NCI-H2196 (cell line): ENCODE measurements around the gene ROR2.

Source experiments
- DNase-seq: peaks from one replicate; lab custom pipeline; 2025; ENCODE audit not compliant: unreplicated experiment; lab: John Stamatoyannopoulos, UW

ROR2 gene

GRCh38 chr9:91724609-91725505 is 225.2 kb downstream of the ROR2 start:
- DNase-seq, result no peak

- no peak for DNase-seq
These were observed 226.0 kb downstream of the ROR2 start for GRCh38 chr9:91724068-91724440.

- DNase-seq, result no peak
These were observed 226.5 kb downstream of the ROR2 start for GRCh38 chr9:91723420-91724067.

GRCh38 chr9:91720751-91721705 is 229.0 kb downstream of the ROR2 start:
- DNase-seq, result no peak

GRCh38 chr9:91720313-91720712 is 229.7 kb downstream of the ROR2 start:
- DNase-seq, result no peak

- DNase-seq, result no peak
These were observed 232.0 kb downstream of the ROR2 start for GRCh38 chr9:91718071-91718470.

- no peak for DNase-seq
These were observed 233.2 kb downstream of the ROR2 start for GRCh38 chr9:91716815-91717214.

GRCh38 chr9:91716239-91716638 is 233.8 kb downstream of the ROR2 start:
- no peak for DNase-seq

- DNase-seq, result no peak
These were observed 235.0 kb downstream of the ROR2 start for GRCh38 chr9:91714874-91715615.

GRCh38 chr9:91714020-91714806 is 235.8 kb downstream of the ROR2 start:
- no peak for DNase-seq

- no peak for DNase-seq
These were observed 237.2 kb downstream of the ROR2 start for GRCh38 chr9:91712811-91713210.

GRCh38 chr9:91711755-91712601 is 238.1 kb downstream of the ROR2 start:
- DNase-seq, result no peak

GRCh38 chr9:91710158-91710557 is 239.9 kb downstream of the ROR2 start:
- DNase-seq, result no peak

- no peak for DNase-seq
These were observed 244.6 kb downstream of the ROR2 start for GRCh38 chr9:91705386-91705785.

- no peak for DNase-seq
These were observed 249.6 kb downstream of the ROR2 start for GRCh38 chr9:91700475-91700874.

- DNase-seq, result no peak
These were observed 251.8 kb downstream of the ROR2 start for GRCh38 chr9:91698266-91698665.

GRCh38 chr9:91697201-91697600 is 252.8 kb downstream of the ROR2 start:
- DNase-seq, result no peak

GRCh38 chr9:91694081-91694870 is 255.8 kb downstream of the ROR2 start:
- DNase-seq, result no peak
